GM12892 (cell line): Measurements from ENCODE around the gene DAP.

ENCODE experiments used
- POLR2A ChIP-seq: IDR thresholded peaks from 2 replicates; pipeline ENCODE4 v1.6.1; 2011; ENCODE audit warnings: low read depth, low read length, control low read depth
- POLR2AphosphoS5 ChIP-seq: IDR thresholded peaks from 2 replicates; pipeline ENCODE4 v1.6.1; 2011; ENCODE audit warnings: low read depth, low read length, control low read depth
- TAF1 ChIP-seq: IDR thresholded peaks from 2 replicates; pipeline ENCODE4 v1.6.1; 2011; ENCODE audit warnings: low read depth, mild to moderate bottlenecking, control low read depth, low read length, borderline replicate concordance

GRCh38 chr5:10750909-10751308, 10.1 kb downstream of the DAP start:
- TF ChIP-seq POLR2AphosphoS5 (no peak), POLR2A (no peak), TAF1 (no peak)
